ENCODE data around the gene PACS1. TPM values are rescaled to one million over a fixed set of nuclear protein-coding genes. Genes with fewer than 3 reads are reported as not detected.

Gene PACS1
- polyA plus RNA-seq, 1 of the 3 experiments (the other 2 are of a cell fraction), result 37.3 TPM

GRCh38 chr11:66227700-66228099 lies 157.6 kb downstream of the PACS1 start:
- no peaks in the 10 kb centered on the region for H3K9me2 ChIP-seq
- no peaks in the 10 kb centered on the region for H3F3A ChIP-seq (replicated peaks; ENCODE audit: insufficient read depth)
- no peak overlapping the region for H3K4me3 ChIP-seq (ENCODE audit: low read depth in 2 of 2, low read length in 1 of 2)
- TF ChIP-seq FOXJ3 (CRISPR knock-in tag; IDR thresholded peaks at IDR 0.05) (no peak), ELF1 (IDR thresholded peaks at IDR 0.05) (no peak), NFIC (IDR thresholded peaks at IDR 0.05; ENCODE audit: borderline replicate concordance) (no peak), JUND (IDR thresholded peaks at IDR 0.05) (no peak), SMC3 (IDR thresholded peaks at IDR 0.05; ENCODE audit: low read depth, low read length) (no peak), FOXM1 (IDR thresholded peaks at IDR 0.05; ENCODE audit: low read depth) (no peak), NRF1 (IDR thresholded peaks at IDR 0.05; ENCODE audit: low read depth, low read length) (no peak), MXI1 (IDR thresholded peaks at IDR 0.05; ENCODE audit: low read depth, low read length) (no peak), CTCF (IDR thresholded peaks at IDR 0.05) (no peak), SIN3A (IDR thresholded peaks at IDR 0.05; ENCODE audit: borderline replicate concordance, low read depth, low read length) (no peak), PBX3 (IDR thresholded peaks at IDR 0.05) (no peak), REST (IDR thresholded peaks at IDR 0.05; ENCODE audit: low read depth, low read length) (no peak), TEAD4 (IDR thresholded peaks at IDR 0.05; ENCODE audit: borderline replicate concordance, insufficient read depth) (no peak), RXRA (IDR thresholded peaks at IDR 0.05; ENCODE audit: borderline replicate concordance, low read depth) (no peak), RCOR1 (IDR thresholded peaks at IDR 0.05; ENCODE audit: low read length) (no peak)
- H2AFZ ChIP-seq (ENCODE audit: low read depth), result no peak overlapping the region
- no peaks in the 10 kb centered on the region for H3K79me2 ChIP-seq (ENCODE audit: insufficient read depth)
- CTCF ChIA-PET, result interaction anchor here (0.7 to 1.6 kb wide), 3 partner anchors 11 to 55 kb away, joined by 3 to 5 read pairs (median 3); no protein-coding TSS in a partner anchor
- DNase-seq, result no peak
- POLR2A ChIA-PET, result no interaction called here
- H3K27me3 ChIP-seq (ENCODE audit: insufficient read depth), result no peaks in the 10 kb centered on the region
- H3K36me3 ChIP-seq (replicated peaks in 1 of 2; ENCODE audit: control insufficient read depth in 1 of 2, insufficient read depth in 2 of 2, low read length in 1 of 2), result peaks cover 48 to 64% of the 10 kb centered on the region in 2 experiments
- H3K9me3 ChIP-seq, result no peaks in the 10 kb centered on the region
- H4K20me1 ChIP-seq (ENCODE audit: insufficient read depth), result no peaks in the 10 kb centered on the region
- no peak overlapping the region for H3K27ac ChIP-seq (ENCODE audit: low read depth in 2 of 2, low read length in 1 of 2)
- no peak overlapping the region for H3K9ac ChIP-seq
- 91% methylated on average over 5 of the region's 5 CpGs for WGBS (ENCODE audit: low lambda C conversion rate)
- peaks cover 0 to 4% of the 10 kb centered on the region in 2 experiments; a peak in 1 of 4 replicates for H3K4me1 ChIP-seq (ENCODE audit: control insufficient read depth in 1 of 2, insufficient read depth in 2 of 2, low read depth in 1 of 2, low read length in 1 of 2)
- H3K4me2 ChIP-seq, result no peak overlapping the region

All from SK-N-SH (cell line).